ENCODE data around the gene NDUFS1. TPM values are rescaled to one million over a fixed set of nuclear protein-coding genes. Genes with fewer than 3 reads are reported as not detected.

Gene NDUFS1
- total and polyA plus RNA-seq, 10 of the 15 experiments (the other 5 are each of a cell fraction or from before 2014, with no cell fraction given), result 62.6 to 108 (median 90.4) TPM

GRCh38 chr2:206085742-206086445 is 73.3 kb downstream of the NDUFS1 start, which contains the start of gene INO80D (continued):
- TF ChIP-seq ZBTB11 (CRISPR knock-in tag; IDR thresholded peaks at IDR 0.05), result no peak
- TF ChIP-seq STAT1 (conservative IDR thresholded peaks at IDR 0.05), result no peak
- TF ChIP-seq MYB (IDR thresholded peaks at IDR 0.05; ENCODE audit: borderline replicate concordance, low read depth, low read length), result no peak
- no peak for TF ChIP-seq ATF2 (IDR thresholded peaks at IDR 0.05; ENCODE audit: low read length)
- TF ChIP-seq PAX5 (IDR thresholded peaks at IDR 0.05; ENCODE audit: borderline replicate concordance, low read depth, low read length), result no peak
- TF ChIP-seq ZNF687 (IDR thresholded peaks at IDR 0.05), result 0 out of 2 replicates have a peak, but pooled peaks have one; percentile 53
- TF ChIP-seq NR2C1 (IDR thresholded peaks at IDR 0.05), result no peak
- TF ChIP-seq JUNB (IDR thresholded peaks at IDR 0.05), result peak; percentile 6; the same call in 1 of the 2 replicates
- TF ChIP-seq SMARCA5 (IDR thresholded peaks at IDR 0.05), result peak; percentile 82
- TF ChIP-seq NKRF (conservative IDR thresholded peaks at IDR 0.05), result 0 out of 2 replicates have a peak, but pooled peaks have one; percentile 18
- no peak for TF ChIP-seq CEBPZ (IDR thresholded peaks at IDR 0.05; ENCODE audit: low read depth, low read length)
- peak; percentile 94 for TF ChIP-seq YY1 (IDR thresholded peaks at IDR 0.05; ENCODE audit: low read depth, low read length)
- TF ChIP-seq SUZ12 (IDR thresholded peaks at IDR 0.05; ENCODE audit: unreplicated experiment), result no peak
- TF ChIP-seq KLF5 (IDR thresholded peaks at IDR 0.05; ENCODE audit: partially characterized antibody), result no peak

Data from GM12878 (cell line).